Ramos (cell line): ENCODE results near the gene NEBL.
"Not testable (repeated sequence)": the region's sequence is repeated elsewhere in the genome, so short reads cannot be mapped to it uniquely, and the experiment has no call there.

ENCODE experiments used
- in situ Hi-C: fragments of 300-500 bp; cut with MboI; formaldehyde crosslinking; loops from one replicate; pipeline ENCODE4 v1.14.3; 2022; ENCODE audit warnings: low sequenced_read_pairs; ENCODE audit not compliant: unreplicated experiment

Gene NEBL, protein sequence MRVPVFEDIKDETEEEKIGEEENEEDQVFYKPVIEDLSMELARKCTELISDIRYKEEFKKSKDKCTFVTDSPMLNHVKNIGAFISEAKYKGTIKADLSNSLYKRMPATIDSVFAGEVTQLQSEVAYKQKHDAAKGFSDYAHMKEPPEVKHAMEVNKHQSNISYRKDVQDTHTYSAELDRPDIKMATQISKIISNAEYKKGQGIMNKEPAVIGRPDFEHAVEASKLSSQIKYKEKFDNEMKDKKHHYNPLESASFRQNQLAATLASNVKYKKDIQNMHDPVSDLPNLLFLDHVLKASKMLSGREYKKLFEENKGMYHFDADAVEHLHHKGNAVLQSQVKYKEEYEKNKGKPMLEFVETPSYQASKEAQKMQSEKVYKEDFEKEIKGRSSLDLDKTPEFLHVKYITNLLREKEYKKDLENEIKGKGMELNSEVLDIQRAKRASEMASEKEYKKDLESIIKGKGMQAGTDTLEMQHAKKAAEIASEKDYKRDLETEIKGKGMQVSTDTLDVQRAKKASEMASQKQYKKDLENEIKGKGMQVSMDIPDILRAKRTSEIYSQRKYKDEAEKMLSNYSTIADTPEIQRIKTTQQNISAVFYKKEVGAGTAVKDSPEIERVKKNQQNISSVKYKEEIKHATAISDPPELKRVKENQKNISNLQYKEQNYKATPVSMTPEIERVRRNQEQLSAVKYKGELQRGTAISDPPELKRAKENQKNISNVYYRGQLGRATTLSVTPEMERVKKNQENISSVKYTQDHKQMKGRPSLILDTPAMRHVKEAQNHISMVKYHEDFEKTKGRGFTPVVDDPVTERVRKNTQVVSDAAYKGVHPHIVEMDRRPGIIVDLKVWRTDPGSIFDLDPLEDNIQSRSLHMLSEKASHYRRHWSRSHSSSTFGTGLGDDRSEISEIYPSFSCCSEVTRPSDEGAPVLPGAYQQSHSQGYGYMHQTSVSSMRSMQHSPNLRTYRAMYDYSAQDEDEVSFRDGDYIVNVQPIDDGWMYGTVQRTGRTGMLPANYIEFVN

DNA sequence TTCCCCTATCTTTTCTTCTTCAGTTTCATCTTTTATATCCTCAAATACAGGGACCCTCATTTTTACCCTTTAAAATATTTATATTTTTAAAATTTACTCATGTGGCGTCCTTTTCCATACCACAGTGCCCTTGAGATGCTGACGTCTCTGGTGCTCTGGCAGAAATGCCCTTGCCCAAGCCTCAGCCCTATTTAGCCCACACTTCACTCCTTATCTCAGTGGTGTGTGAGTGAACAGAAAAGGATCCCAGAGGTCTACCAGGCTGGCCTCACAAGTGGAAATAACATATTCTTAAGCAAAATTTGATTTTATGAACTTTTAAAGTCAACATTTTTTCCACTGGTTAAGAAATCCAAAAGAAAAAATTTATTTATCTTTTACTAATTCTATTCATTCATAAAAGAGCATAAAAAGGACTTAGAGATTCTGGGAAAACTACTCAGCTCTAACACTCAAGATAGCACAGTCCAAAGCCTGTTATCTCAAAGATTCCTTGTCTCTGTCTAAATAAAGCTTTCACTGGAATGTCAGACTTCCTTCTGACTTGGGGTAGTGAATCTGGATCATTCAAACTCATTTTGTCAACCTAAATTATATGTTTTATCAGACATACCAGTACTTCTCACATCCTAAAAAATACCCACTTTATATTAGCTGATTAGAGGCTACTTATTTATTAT lies at the start of gene NEBL:
Gene NEBL (minus strand): TSS at position 166 of the 680 bp plus-strand sequence. CDS start 106 bp downstream, at position 60.
- in situ Hi-C loops: no loop called here

DNA sequence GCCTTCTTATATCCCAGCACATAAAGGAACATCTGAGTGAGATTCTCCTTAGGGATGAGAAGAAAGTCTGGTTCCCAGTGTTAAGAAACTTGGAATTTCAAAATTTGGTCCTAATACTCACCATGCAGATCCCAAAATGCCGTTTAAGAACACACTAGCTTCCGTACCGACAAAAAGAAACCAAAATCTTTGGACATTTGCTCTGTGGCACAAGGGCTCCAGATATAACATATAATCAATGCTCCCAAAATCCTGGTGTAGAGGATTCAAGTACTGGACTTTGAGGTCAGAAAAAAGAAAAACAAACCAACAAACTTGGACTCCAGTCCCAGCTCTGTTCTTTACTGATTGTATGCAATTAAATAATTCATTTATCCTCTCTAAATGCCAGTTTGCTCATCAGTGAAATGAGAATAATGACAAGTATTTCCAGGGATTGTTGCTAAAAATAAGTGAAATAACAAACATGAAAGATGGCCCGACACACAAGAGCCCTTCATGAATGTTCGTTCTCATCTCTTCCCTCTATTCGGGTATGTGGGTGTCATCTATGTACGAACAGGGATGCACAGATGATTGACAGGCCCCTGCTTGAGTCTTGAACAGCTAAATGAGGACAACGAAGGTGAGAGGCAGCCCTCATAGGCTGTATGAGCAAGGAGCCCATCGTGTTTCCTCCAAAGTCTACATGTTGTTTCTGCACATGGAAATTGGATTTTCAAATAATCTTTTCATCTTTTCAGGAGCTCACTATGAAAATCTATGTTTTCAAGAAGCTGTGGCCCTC lies 48.6 kb upstream of the NEBL start:
- in situ Hi-C loops: no loop called here

DNA sequence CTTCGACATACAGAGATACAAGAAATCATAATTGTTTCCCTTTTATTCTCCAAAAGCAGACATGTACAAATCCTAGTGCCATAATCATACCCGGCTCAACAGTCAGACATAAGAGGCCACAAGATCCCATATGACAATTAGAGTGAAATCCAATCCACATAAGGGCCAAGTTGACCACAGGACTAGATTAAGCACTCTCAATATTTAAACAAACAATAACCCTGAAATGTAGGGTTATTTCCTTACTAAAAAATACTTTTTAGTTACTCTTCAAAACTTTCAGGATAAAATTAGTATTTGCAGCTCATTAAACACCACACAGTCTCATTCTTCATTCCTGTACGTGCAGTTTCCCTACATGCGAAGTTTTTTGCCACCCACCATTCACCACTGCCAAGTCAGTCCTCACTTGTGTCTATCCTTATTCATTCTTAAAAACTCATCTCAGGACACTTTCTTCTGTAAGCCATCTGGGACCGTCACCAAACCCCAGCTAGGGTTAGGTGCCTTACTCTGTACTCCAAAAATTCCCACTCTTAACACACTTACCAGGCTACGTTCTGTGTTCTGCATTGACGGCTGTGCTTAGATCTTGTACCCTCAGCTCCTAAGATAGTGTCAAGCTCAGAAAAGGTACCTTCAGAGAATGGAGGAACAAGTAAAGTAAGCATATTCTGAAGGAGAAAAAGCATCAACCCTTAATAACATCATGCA lies 47.8 kb upstream of the NEBL start:
- in situ Hi-C loops: no loop called here

DNA sequence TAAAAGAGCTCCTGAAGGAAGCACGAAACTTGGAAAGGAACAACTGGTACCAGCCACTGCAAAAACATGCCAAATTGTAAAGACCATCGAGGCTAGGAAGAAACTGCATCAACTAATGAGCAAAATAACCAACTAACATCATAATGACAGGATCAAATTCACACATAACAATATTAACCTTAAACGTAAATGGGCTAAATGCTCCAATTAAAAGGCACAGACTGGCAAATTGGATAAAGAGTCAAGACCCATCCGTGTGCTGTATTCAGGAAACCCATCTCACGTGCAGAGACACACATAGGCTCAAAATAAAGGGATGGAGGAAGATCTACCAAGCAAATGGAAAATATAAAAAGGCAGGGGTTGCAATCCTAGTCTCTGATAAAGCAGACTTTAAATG lies 42.3 kb upstream of the NEBL start:
- in situ Hi-C loops: not testable (repeated sequence)

DNA sequence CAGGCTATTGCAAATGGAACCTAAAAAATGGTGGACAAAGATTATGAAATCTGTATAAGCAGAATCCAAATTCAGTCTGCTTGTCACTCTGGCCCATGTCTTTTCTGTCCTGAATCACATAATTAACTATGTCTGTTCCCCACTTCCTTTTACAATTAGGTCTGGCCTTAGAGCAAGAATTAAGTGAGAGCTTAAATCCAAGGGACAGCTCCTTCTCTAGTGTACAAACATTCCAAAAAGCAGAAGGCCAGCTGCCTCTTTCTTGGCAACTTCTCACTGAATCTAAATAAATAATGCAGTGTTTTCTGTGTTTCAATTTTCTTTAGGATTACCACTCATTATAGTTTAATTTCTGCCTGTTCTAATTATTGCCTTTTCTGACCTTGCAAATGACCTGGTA lies 39.3 kb upstream of the NEBL start:
- in situ Hi-C loops: no loop called here

DNA sequence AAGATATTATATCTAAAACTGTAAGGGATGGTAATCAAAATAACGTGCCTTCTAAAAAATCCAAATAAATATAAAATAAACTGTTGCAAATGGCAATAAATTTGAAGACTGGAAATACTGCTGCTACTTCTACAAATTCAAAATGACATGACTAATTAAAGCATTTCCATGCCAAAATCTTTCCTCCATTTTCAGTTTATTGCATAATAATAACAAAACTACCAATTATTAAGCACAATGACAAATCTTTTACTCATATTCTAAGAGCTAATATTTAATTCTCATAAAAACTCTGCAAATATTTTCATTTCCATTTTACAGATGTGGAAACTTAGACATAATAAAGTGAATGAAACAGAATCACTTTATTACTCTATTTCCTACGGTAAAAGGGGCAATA lies 38.8 kb upstream of the NEBL start:
- in situ Hi-C loops: no loop called here

DNA sequence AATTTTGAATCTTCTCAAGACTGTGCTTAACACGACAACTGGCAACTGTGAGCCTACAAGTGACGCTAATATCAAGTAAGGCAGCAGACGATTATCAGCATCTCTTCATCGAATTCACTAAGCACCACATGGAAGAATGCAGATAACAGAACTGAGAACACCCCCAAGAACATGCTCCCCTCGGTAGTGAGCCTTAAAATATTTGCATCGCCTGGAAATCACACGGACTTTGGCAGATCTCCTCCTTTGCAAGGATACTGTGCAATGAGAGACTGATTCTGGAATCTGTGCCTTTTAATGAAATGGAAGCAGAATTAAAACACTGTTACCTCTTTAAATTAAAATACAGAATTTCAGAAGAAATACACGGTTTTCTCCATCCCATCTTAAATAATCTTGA lies 38.2 kb upstream of the NEBL start:
- in situ Hi-C loops: no loop called here

DNA sequence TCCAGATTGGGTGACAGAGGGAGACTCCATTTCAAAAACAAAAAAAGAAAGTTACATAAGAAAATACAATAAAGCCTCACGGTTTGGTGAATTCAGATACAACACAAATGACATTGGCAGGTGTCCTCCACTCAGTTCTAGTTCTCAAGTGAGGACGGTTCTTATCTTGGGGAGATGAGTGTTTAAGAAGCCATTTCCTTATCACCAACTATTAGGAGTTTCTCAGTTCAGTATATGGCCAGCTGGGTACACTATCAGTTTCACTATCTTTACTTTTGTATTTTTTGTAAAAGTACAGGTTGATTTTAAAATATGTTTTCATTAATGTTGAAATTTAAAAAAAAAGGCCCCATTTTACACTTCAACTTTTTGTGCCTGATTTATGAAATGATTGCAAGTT lies 36.6 kb upstream of the NEBL start:
- in situ Hi-C loops: no loop called here

DNA sequence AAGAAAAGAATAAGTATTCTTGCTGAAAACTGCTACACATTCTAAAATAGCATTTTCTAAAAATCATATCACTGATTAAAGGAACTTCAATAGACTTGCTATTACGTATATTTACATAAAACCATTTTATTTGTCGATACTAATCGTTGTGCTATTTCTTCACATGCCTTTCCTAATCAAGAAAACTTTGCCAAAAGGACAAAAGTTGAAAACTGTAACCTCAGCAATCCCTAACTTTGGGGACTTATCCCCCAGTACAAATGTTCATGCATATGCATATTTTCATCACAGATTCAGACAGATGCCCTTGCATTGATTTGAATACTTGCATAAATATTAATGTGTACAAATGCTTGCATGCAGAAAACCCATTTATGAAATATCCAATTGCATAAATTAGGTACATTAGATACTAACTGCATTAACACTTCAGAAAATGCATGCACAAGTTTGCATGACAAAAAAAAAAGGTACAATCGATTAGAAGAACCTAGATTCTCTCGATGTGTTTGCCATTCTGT lies 35.6 kb upstream of the NEBL start:
- in situ Hi-C loops: no loop called here

DNA sequence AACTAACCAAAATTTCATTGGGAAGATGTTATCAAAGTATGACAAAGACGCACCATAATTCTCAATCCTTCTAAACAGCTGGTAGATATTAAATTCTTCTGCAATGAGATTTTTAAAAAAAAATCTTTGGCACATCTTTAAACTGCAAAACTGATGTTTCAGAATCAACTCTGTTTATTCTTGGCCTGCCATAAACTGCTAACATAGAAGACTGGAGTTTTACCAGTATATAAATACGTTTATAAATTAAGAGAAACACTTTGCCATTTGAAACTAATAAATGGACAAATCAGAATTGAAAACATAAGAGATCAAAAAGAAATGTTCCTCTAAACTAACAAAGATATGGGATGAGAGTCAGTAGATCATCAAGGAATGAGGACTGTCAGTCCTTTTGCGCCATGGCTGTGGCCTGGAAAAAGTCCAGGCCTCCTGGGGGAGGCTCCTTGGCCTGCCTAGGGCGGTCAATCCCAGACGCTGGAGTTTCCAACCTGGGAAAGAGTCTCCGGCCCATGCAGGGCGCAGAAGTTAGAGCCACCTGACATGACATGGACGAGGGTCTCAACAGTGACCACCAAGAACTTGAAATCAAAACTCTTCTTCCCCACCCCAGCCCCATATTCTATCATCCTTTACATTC lies 34.2 kb upstream of the NEBL start:
- in situ Hi-C loops: no loop called here

DNA sequence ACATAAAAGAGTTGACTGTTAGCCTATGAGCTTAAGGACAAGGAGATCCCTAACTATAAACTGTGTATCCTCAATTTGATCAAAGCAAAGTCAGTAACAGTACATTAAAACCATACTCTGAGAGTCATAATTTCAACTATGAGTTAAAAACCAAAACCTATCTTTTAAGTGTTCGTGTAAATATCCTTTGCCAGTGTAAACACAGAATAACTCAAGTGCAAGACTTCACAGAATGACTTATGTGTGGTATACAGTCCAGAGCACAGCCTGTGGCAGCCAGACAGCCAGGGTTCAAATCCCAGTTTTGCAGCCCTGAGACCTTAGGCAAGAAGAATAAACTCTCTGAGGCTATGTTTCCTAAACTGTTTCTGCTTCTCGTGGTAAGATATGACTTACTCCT lies 30.3 kb upstream of the NEBL start:
- in situ Hi-C loops: no loop called here

DNA sequence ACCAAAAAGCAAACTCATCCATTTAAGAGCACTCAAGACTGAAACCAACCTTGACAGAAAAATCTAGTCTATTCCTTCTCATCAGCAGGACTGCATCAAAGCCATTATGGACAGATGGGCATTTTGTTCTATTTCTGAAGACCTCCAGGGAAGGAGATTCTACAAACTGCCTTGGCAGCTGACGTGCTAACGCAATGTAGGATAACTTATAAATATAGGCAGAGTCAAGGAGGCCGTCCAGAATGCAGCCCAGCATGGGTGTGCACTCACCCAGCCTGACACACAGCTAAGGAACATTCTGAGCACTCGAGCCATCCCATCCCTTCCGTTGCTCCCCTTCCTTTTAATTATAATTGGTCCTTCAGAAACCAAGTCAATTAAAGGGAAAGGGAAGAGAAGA lies 25.3 kb upstream of the NEBL start:
- in situ Hi-C loops: no loop called here

DNA sequence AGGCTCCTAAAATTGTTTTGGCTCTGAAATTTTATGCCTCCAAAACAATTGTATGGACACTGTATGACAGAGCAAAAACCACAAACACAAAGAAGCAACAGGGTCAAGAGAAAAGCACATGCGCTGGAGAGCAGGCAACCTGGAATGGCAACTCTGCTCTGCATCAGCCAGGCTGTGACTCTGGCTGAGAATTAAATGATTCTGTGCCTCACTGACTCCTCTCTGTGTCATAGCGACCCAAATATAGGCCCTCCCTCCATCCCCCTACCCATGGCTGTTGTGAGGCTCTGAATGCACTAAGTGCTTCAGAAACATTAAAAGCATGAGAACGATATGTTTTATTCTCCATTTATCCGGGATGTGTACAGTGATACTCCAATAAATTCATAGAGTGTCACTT lies 24.9 kb upstream of the NEBL start:
- in situ Hi-C loops: no loop called here

DNA sequence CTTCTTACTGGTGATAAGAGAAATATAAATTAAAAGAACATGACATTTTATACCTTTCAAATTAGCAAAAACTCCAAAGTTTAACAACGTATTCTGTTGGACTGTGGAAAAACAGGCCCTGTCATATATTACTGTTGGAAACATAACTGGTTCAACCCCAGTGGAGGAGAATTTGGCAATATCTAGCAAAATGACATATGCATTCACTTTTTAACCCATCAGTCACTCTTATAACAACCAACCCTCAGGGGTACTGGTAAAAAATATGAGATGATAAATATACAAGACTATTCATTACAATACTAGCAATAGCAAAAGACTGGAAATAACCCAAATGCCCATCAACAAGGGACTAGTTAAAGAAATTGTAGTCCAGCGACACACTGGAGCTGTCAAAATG lies 22.9 kb upstream of the NEBL start:
- in situ Hi-C loops: no loop called here

DNA sequence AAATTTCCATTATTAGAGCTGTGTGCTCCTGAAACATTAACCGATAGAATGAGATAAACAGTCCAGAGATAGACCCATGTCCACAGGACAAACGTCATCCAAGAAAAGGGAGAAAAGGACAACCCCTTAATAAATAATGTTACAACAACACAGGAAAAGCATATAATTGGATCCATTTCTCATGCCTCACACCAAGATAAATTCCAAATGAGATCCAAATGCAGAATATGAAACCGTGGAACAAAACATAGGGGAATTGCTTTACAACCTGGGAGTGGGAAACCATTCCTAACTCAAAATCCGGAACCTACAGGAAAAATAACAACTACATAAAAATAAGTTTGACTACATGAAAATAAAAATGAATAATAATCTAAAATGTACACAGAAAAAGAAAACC lies 22.4 kb upstream of the NEBL start:
- in situ Hi-C loops: no loop called here

DNA sequence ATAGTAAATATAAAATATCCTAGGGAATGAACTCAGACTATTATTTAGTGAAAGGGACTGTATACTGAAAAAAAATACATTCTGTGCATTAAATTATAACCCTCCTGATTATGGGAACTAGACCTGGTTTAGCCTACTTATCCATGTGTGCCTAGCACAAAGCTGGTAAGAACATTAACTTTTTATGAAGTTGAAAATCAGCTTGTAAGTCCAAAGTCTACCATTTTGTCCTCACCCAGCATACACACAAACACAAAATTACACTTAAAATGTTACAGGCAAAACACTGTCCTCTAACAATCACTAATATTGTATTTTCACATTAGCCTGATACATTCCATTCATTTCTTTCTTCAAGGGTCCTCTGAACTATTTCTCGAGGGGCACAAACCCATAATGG lies 19.9 kb upstream of the NEBL start:
- in situ Hi-C loops: no loop called here

DNA sequence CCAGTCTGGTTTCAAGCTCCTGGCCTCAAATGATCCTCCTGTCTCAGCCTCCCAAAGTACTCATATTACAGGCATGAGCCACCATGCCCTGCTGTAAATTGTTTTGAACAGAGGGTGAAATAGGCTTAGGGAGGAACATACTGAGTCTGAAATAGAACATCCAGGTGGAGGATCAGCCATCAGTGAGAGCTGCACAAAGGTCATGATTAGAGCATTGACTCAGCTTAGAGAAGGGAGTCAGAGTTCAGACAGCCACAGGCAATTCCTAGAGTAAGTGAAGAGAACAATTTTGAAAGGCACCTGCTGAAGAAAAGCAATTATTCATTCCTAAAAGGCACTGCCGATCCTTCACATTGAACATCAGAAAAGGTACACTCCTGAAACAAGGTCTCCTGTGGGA lies 15.9 kb upstream of the NEBL start:
- in situ Hi-C loops: no loop called here

DNA sequence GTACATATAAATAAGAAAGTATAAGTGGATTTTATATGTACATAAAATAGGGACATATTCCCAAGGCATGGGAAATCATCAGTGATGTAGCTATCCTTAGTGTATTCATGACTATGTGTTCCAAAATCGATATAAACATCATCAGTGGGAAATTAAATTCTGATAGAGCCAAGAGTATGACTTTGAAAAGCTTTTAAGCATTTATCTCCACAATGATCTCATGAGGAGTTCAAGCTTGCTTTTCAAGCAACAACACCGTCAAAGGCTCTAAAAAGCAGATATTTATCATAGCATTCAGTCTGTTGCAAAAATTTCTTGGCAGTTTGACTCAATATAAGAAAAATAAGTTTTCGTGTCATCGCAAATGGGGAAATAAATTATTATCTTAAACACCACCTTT lies 14.5 kb upstream of the NEBL start:
- in situ Hi-C loops: no loop called here

DNA sequence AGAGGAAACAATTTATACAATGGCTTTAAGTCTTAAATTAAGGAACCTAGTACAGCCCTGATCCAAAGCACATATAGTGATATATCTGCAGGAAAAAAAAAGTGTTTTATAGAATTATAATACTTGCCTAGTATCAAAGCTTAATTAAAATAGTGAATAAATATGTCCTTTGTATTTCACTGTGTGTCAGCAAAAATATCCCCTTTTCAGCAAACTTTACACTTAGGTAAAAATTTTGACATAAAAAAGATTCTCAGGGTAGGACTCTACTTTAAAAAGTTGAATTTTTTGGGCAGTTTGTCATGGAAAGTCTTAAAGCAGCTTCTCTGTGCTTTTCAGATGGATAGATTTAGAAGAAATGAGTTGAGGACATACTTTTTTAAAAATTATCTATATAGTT lies 12.7 kb upstream of the NEBL start:
- in situ Hi-C loops: no loop called here
